ENCODE results near the gene PDE1A.

- no peak for TF ChIP-seq RAD21 (IDR thresholded peaks at IDR 0.05)
- no peak for TF ChIP-seq CTCF (IDR thresholded peaks at IDR 0.05; ENCODE audit: low read depth, low read length, missing input control)
- TF ChIP-seq REST (IDR thresholded peaks at IDR 0.05) = no peak
- TF ChIP-seq GABPA (IDR thresholded peaks at IDR 0.05 in 1 of 2, conservative IDR thresholded peaks at IDR 0.05 in 1 of 2) = no peak
- TF ChIP-seq SP1 (IDR thresholded peaks at IDR 0.05) = no peak
- TF ChIP-seq MAX (IDR thresholded peaks at IDR 0.05) = no peak
Observed at GRCh38 chr2:182426918-182427240, at the start of gene PDE1A.
